Testis (tissue), 2 donors: Measurements from ENCODE around the gene CACNA1C.

Experiments
- CTCF ChIP-seq, 3 experiments: fragments of 450-650 bp in 2 of 3; fragments of 200-600 bp in 1 of 3; sonication (generic) in 1 of 3; IDR thresholded peaks; one replicate each; pipeline ENCODE4 v1.5.1; 2016 to 2019; ENCODE audit warnings: antibody characterized with exemption in 3 of 3, mild to moderate bottlenecking in 2 of 3, moderate library complexity in 1 of 3
- POLR2A ChIP-seq: fragments of 450-650 bp; IDR thresholded peaks from one replicate; pipeline ENCODE4 v1.6.1; 2017; ENCODE audit warnings: antibody characterized with exemption, mild to moderate bottlenecking, moderate library complexity

- TF ChIP-seq CTCF (IDR thresholded peaks at IDR 0.05): no peak
- TF ChIP-seq POLR2A: no peak
These were observed 470.5 kb downstream of the CACNA1C start for GRCh38 chr12:2523317-2523716.
